RWPE1 (cell line): Measurements from ENCODE around the gene COL2A1.
A peak's percentile ranks its signal among the peaks of the same experiment; 100 is the strongest.

ENCODE experiments used
- CTCF ChIA-PET: fragments of 350-600 bp; sonication (Branson Sonifier 250); formaldehyde crosslinking; extraction: SDS; loops from one replicate; lab custom pipeline; 2021; lab: Yijun Ruan, JAX
- POLR2A ChIA-PET: fragments of 400-600 bp; formaldehyde crosslinking; extraction: SDS; loops from one replicate; lab custom pipeline; 2020; ENCODE audit warnings: antibody characterized with exemption; ENCODE audit not compliant: low non-redundant PET; lab: Yijun Ruan, JAX
- DNase-seq: peaks from one replicate; pipeline ENCODE4 v3.0.0; 2012; ENCODE audit warnings: low spot score
- H3K27ac ChIP-seq: fragments of 450-650 bp; 2 replicates; pipeline ENCODE4 v1.5.1; 2017
- CTCF ChIP-seq: fragments of 450-650 bp; conservative IDR thresholded peaks from 2 replicates; pipeline ENCODE4 v1.5.1; 2017; ENCODE audit warnings: low read depth, mild to moderate bottlenecking

The COL2A1 gene

DNA sequence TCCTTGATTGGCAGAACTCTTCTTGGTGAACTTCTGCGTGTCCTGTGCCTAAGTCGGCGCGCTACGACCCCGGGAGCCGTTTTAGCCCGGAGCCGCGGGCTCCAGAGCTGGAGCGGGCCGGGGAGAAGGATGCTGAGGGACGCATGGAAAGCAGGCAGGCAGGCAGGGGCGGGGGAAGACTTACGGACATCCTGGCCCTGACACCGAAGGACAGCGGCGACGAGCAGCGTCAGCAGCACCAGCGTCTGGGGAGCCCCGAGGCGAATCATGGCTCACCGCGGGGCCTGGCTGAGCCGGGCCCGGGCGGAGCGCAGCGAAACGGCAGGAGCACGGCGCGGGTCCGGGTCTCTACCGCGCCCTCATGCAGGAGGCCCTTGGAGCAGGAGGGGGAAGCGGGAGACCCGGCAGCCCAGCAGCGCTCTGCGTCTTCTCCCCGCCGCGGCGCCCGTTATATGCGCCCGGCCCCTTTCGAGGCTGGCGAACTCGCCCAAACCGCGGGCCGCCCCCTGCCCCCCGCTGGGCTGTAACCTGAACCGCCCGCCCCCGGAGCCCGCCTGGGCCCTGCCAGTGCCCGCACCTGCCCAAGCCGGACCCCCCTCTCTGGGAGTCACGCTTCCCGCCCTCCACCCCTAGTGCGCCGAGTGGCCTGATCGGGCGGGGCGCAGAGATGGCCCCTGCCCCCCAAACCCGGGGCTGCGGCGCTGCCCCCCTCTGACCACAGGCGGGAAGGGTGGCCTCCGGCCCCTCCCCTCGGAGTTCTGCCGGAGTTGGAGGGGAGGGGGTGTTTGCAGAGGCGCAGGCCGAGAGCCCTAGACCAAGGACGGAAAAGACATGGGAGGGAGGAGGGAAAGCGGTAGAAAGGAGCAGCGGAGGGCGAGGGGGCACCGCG, at the start of gene COL2A1:
Gene COL2A1, minus strand, starts transcription at position 424 of the 889 bp plus-strand sequence. Its CDS starts 155 bp downstream, at position 269.
- TF ChIP-seq CTCF = no peak
- H3K27ac ChIP-seq = no peak within 1 kb of the TSS
- peak; percentile 15 for DNase-seq
- CTCF ChIA-PET = interaction anchor here (0.7 kb wide), 1 partner anchor 215 kb away, joined by 3 read pairs; no protein-coding TSS in a partner anchor
- POLR2A ChIA-PET = no interaction called here

- no peak for DNase-seq
- H3K27ac ChIP-seq = no peak overlapping the region
- ChIA-PET POLR2A (no interaction called here), CTCF (interaction anchor here (0.6 kb wide), 1 partner anchor 584 kb away, joined by 3 read pairs; no protein-coding TSS in a partner anchor)
- TF ChIP-seq CTCF = no peak
Measured at GRCh38 chr12:48053883-48054282, 49.6 kb upstream of the COL2A1 start.

GRCh38 chr12:48053122-48053521, 48.8 kb upstream of the COL2A1 start:
- H3K27ac ChIP-seq = no peak overlapping the region
- no peak for DNase-seq
- no peak for TF ChIP-seq CTCF
- CTCF ChIA-PET = no interaction called here
- POLR2A ChIA-PET = no interaction called here

GRCh38 chr12:48051681-48052080, 47.4 kb upstream of the COL2A1 start:
- H3K27ac ChIP-seq = no peak overlapping the region
- DNase-seq = no peak
- CTCF ChIA-PET = no interaction called here
- POLR2A ChIA-PET = no interaction called here
- no peak for TF ChIP-seq CTCF

DNA sequence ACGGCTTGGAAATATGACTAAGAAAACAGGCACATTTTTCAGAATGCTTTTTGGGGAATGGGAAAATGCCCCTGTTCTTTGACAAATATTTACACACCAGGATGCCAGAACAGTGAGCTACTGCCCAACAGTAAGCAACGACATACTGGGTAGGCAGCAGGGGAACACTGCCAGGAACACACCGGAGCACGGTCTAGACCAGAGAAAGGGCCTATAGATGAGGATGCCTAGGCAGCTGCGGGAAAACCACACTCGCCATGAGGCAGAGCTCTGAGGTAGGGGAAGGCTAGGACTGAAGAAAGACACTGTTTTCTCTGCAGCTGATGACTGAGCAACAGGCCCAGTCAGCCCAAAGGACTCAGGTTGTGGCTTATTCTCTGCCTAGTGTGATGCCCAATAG, 45.9 kb upstream of the COL2A1 start:
- no peak overlapping the region for H3K27ac ChIP-seq
- ChIA-PET POLR2A (no interaction called here), CTCF (no interaction called here)
- no peak for TF ChIP-seq CTCF
- DNase-seq = no peak

DNA sequence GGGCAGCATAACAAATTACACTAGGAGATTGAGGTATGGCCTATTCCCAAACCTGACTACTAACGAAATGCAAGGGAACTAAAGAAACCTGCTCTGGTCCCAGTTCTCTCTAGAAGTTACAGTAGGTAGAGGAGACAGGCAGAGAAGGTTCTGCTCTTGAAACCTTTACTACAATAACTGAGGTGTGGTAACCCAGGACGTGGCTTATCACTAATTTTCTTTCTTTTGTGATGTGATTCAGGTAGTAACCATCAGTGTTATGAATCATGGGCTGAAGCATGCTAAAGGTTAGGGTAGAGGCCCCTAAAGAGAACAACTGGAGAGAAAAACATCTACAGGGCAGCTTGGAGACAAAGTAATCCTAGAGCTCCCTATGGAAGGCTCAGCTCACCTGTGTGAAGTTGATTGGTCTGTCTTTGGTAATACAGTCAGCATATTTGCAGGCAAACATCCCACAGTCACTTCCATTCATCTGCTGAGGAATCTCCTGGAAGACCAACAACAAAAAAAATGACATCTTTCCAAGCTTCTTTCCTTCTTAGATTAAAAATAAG, 41.8 kb upstream of the COL2A1 start:
- DNase-seq = no peak
- TF ChIP-seq CTCF = no peak
- POLR2A ChIA-PET = no interaction called here
- H3K27ac ChIP-seq = no peak overlapping the region
- CTCF ChIA-PET = no interaction called here
